GM23338 (cell line): ENCODE measurements around the gene ARMC5. TPM values are rescaled to one million over a fixed set of nuclear protein-coding genes. Genes with fewer than 3 reads are reported as not detected.

Experiments
- ATAC-seq: fragments of 200-7000 bp; cut with Tn5 transposase; 3 replicates; pipeline ENCODE4 v1.9.1; 2020
- DNase-seq: peaks from one replicate; pipeline ENCODE4 v3.0.0-alpha.2; 2015; ENCODE audit warnings: low spot score
- H2AFZ ChIP-seq: fragments of 200-600 bp; sonication (generic); 2 replicates; pipeline ENCODE4 v1.8.0; 2016; ENCODE audit warnings: antibody characterized with exemption, mild to moderate bottlenecking, moderate library complexity
- H3F3A ChIP-seq: fragments of 200-600 bp; sonication (generic); replicated peaks from 2 replicates; pipeline ENCODE4 v1.8.0; 2017; ENCODE audit warnings: antibody characterized with exemption, mixed run types, low read depth
- H3K27ac ChIP-seq: fragments of 200-600 bp; sonication (generic); 2 replicates; pipeline ENCODE4 v1.6.1; 2016; ENCODE audit warnings: low read depth
- H3K27me3 ChIP-seq: fragments of 200-600 bp; sonication (generic); 2 replicates; pipeline ENCODE4 v1.8.0; 2016; ENCODE audit warnings: mild to moderate bottlenecking, mixed run types, moderate library complexity; ENCODE audit not compliant: insufficient read depth
- H3K36me3 ChIP-seq: fragments of 200-600 bp; sonication (generic); 2 replicates; pipeline ENCODE4 v1.8.0; 2016; ENCODE audit warnings: mild to moderate bottlenecking; ENCODE audit not compliant: insufficient read depth
- H3K4me1 ChIP-seq: fragments of 200-600 bp; sonication (generic); 2 replicates; pipeline ENCODE4 v1.8.0; 2016; ENCODE audit warnings: mild to moderate bottlenecking, moderate library complexity; ENCODE audit not compliant: insufficient read depth
- H3K4me2 ChIP-seq: fragments of 200-600 bp; sonication (generic); 2 replicates; pipeline ENCODE4 v1.7.1; 2017; ENCODE audit warnings: mixed run types
- H3K4me3 ChIP-seq: fragments of 200-600 bp; sonication (generic); 2 replicates; pipeline ENCODE4 v1.6.1; 2016; ENCODE audit warnings: mixed run types
- H3K79me2 ChIP-seq: fragments of 200-600 bp; sonication (generic); replicated peaks from 2 replicates; pipeline ENCODE4 v1.8.0; 2017; ENCODE audit warnings: mild to moderate bottlenecking; ENCODE audit not compliant: insufficient read depth
- H3K9me2 ChIP-seq: fragments of 200-600 bp; sonication (generic); 2 replicates; pipeline ENCODE4 v1.8.0; 2017; ENCODE audit not compliant: insufficient read depth
- H4K20me1 ChIP-seq: fragments of 200-600 bp; sonication (generic); replicated peaks from 2 replicates; pipeline ENCODE4 v1.8.0; 2017; ENCODE audit warnings: mild to moderate bottlenecking; ENCODE audit not compliant: insufficient read depth
- H3K27ac Mint-ChIP-seq: 2 replicates; pipeline ENCODE4 v1.8.0; 2020; ENCODE audit warnings: inconsistent platforms, mild to moderate bottlenecking, moderate library complexity, mixed read lengths
- H3K27me3 Mint-ChIP-seq: 3 replicates; pipeline ENCODE4 v1.8.0; 2022; ENCODE audit warnings: low read depth, mild to moderate bottlenecking, moderate library complexity, mixed read lengths, inconsistent platforms; ENCODE audit not compliant: insufficient read depth, poor library complexity
- H3K36me3 Mint-ChIP-seq: 3 replicates; pipeline ENCODE4 v1.8.0; 2021; ENCODE audit warnings: low read depth, mild to moderate bottlenecking, inconsistent platforms, moderate library complexity, mixed read lengths
- H3K4me1 Mint-ChIP-seq: 3 replicates; pipeline ENCODE4 v1.8.0; 2020; ENCODE audit warnings: mild to moderate bottlenecking, inconsistent platforms, mixed read lengths
- H3K4me3 Mint-ChIP-seq: 3 replicates; pipeline ENCODE4 v1.8.0; 2021; ENCODE audit warnings: moderate library complexity, mild to moderate bottlenecking, inconsistent platforms, mixed read lengths
- H3K9me3 Mint-ChIP-seq: 3 replicates; pipeline ENCODE4 v1.8.0; 2020; ENCODE audit warnings: moderate library complexity, mild to moderate bottlenecking, inconsistent platforms, mixed read lengths
- CREB1 ChIP-seq: fragments of 250-450 bp; sonication (Bioruptor Pico); IDR thresholded peaks from 2 replicates; pipeline ENCODE4 v1.5.0; 2020; ENCODE audit warnings: low read depth, mild to moderate bottlenecking, moderate library complexity
- EZH2phosphoT487 ChIP-seq: fragments of 200-600 bp; sonication (generic); IDR thresholded peaks from one replicate; pipeline ENCODE4 v1.8.1; 2018; ENCODE audit warnings: antibody characterized with exemption; ENCODE audit not compliant: unreplicated experiment
- JUNB ChIP-seq: IDR thresholded peaks from one replicate; pipeline ENCODE4 v1.6.1; 2016; ENCODE audit warnings: antibody characterized with exemption; ENCODE audit not compliant: unreplicated experiment
- NANOG ChIP-seq: IDR thresholded peaks from 2 replicates; pipeline ENCODE4 v1.6.1; 2016; ENCODE audit warnings: antibody characterized with exemption, borderline replicate concordance
- POLR2AphosphoS5 ChIP-seq: IDR thresholded peaks from 2 replicates; pipeline ENCODE4 v1.6.1; 2016; ENCODE audit warnings: antibody characterized with exemption, low read depth
- REST ChIP-seq: IDR thresholded peaks from one replicate; pipeline ENCODE4 v1.6.1; 2018; ENCODE audit warnings: antibody characterized with exemption; ENCODE audit not compliant: unreplicated experiment
- STAT1 ChIP-seq: IDR thresholded peaks from one replicate; pipeline ENCODE4 v1.6.1; 2016; ENCODE audit warnings: antibody characterized with exemption; ENCODE audit not compliant: unreplicated experiment
- ZNF114 ChIP-seq: fragments of 250-450 bp; sonication (Bioruptor Pico); IDR thresholded peaks from 2 replicates; pipeline ENCODE4 v1.5.0; 2020; ENCODE audit warnings: mild to moderate bottlenecking, moderate library complexity
- ZNF331 ChIP-seq: fragments of 250-450 bp; sonication (Bioruptor Pico); IDR thresholded peaks from 2 replicates; pipeline ENCODE4 v1.5.0; 2020; ENCODE audit warnings: low read depth, mild to moderate bottlenecking, moderate library complexity
- ZNF462 ChIP-seq: fragments of 250-450 bp; sonication (Bioruptor Pico); IDR thresholded peaks from 2 replicates; pipeline ENCODE4 v1.5.0; 2020; ENCODE audit warnings: mild to moderate bottlenecking, moderate library complexity
- polyA plus RNA-seq: library from polyadenylated mRNA; unstranded; fragments of >200 nt; fragmentation: Nextera tagmentation; extraction: Ambion mirVana; gene quantifications from 2 replicates; pipeline ENCODE4 v1.2.1, GENCODE V29; 2016
- total RNA-seq: library from RNA; depleted of rRNA; stranded (reverse); fragments of >200 nt; shearing (Covaris generic); gene quantifications from 2 replicates; pipeline ENCODE4 v1.2.3, GENCODE V29; 2014

The ARMC5 gene
- total and polyA plus RNA-seq, 2 experiments from 2014 or later = 5.9 to 11.3 TPM

DNA sequence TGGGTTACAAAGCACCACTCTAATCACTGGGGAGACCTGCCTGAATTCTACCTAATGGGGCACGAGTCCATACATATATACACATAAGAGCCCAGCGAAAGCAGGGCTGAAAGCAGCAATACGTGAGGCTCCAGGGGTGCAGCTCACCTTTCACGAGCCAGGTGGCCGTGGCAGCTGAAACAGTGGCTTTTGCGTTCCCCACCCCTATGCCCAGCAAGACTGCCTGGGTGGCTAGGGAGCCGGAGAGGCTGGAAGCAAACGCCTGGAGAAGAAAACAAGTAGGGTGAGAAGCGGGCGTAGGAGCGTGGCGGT, 48.3 kb downstream of the ARMC5 start (continued):
- TF ChIP-seq REST (no peak), ZNF462 (CRISPR knock-in tag) (no peak)

GRCh38 chr16:31507929-31508705, 48.8 kb downstream of the ARMC5 start, which contains the start of gene RUSF1:
Gene RUSF1 (minus strand): TSS chr16:31508391. CDS start chr16:31508373, 18 bp downstream.
- Mint-ChIP-seq H3K4me3 (peak within 1 kb of the TSS; percentile 83), H3K36me3 (peaks cover 4% of the 10 kb centered on the region; the same call in 2 of the 3 replicates), H3K27ac (peak within 1 kb of the TSS; percentile 93), H3K9me3 (no peaks in the 10 kb centered on the region; the same call in 2 of the 3 replicates), H3K27me3 (peaks cover 7% of the 10 kb centered on the region), H3K4me1 (peaks cover 15% of the 10 kb centered on the region)
- H3K36me3 ChIP-seq = no peaks in the 10 kb centered on the region
- no peaks in the 10 kb centered on the region for H3K9me2 ChIP-seq
- H4K20me1 ChIP-seq = peaks cover 1% of the 10 kb centered on the region; the same call in 1 of the 2 replicates
- H3K27me3 ChIP-seq = no peaks in the 10 kb centered on the region
- H3K27ac ChIP-seq = peak within 1 kb of the TSS; percentile 83
- peak; percentile 92 for ATAC-seq
- H2AFZ ChIP-seq = peak within 1 kb of the TSS; percentile 86
- peak; percentile 96 for DNase-seq
- peak within 1 kb of the TSS; percentile 97 for H3K4me3 ChIP-seq
- peak within 1 kb of the TSS; percentile 94 for H3K4me2 ChIP-seq
- H3K4me1 ChIP-seq = peaks cover 15% of the 10 kb centered on the region
- H3F3A ChIP-seq = no peaks in the 10 kb centered on the region
- peaks cover 8% of the 10 kb centered on the region for H3K79me2 ChIP-seq
- TF ChIP-seq REST (no peak), ZNF114 (no peak), STAT1 (no peak), ZNF331 (CRISPR knock-in tag) (no peak; the same call in 1 of the 2 replicates), CREB1 (peak; percentile 76), JUNB (no peak), EZH2phosphoT487 (no peak), NANOG (no peak), POLR2AphosphoS5 (peak; percentile 80)
